ENCODE data around the gene C3. TPM values are rescaled to one million over a fixed set of nuclear protein-coding genes. Genes with fewer than 3 reads are reported as not detected.
"Not testable (repeated sequence)": the region's sequence is repeated elsewhere in the genome, so short reads cannot be mapped to it uniquely, and the experiment has no call there.

C3 gene
- total RNA-seq, 1 donor from 2014 or later, result 0.69 TPM

DNA sequence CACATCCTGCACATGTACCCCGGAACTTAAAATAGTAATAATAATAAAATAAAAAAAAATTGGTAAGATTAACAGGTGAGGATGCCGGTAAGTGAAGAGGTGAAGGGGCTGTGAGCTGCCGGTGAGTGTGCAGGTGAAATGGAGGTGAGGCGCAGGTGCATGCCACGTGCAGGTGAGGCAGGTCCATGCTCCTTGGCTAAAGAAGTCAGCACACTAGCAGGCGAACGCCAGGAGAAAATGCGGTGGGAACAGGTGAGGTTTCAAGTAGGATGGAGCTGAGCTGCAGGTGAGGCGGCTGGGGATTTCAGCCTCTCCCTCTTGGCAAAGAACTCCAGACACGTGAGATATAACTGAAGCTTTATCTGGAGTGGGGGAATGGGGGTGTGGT, 43.0 kb downstream of the C3 start:
- H3K4me3 Mint-ChIP-seq (ENCODE audit: unreplicated experiment), result no peak overlapping the region

DNA sequence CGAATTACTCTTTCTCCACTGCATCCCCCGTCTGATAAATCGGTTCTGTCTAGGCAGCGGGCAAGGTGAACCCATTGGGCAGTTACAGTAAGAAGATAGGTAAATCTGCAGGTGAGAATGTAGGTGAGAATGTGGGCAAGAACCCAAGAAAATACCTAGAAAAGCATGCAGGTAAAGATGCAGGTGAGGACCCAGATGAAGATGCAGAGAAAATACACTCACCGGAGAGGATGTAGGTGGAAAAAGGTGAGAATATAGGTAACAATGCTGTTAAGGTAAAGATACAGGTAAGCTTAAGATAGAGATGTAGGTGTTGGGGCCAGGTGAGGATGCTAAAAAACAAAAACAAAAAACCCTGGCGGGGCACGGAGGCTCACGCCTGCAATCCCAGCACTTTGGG, 44.2 kb downstream of the C3 start:
- Mint-ChIP-seq H3K4me3 (ENCODE audit: unreplicated experiment) (no peak overlapping the region), H3K4me1 (ENCODE audit: low read depth, unreplicated experiment) (no peaks in the 10 kb centered on the region), H3K36me3 (ENCODE audit: unreplicated experiment) (no peaks in the 10 kb centered on the region), H3K27ac (ENCODE audit: unreplicated experiment) (no peak overlapping the region), H3K9me3 (ENCODE audit: unreplicated experiment) (peaks cover 9% of the 10 kb centered on the region), H3K27me3 (ENCODE audit: unreplicated experiment) (peaks cover 4% of the 10 kb centered on the region)
- DNase-seq, result no peak
- TF ChIP-seq, protein P1, sequence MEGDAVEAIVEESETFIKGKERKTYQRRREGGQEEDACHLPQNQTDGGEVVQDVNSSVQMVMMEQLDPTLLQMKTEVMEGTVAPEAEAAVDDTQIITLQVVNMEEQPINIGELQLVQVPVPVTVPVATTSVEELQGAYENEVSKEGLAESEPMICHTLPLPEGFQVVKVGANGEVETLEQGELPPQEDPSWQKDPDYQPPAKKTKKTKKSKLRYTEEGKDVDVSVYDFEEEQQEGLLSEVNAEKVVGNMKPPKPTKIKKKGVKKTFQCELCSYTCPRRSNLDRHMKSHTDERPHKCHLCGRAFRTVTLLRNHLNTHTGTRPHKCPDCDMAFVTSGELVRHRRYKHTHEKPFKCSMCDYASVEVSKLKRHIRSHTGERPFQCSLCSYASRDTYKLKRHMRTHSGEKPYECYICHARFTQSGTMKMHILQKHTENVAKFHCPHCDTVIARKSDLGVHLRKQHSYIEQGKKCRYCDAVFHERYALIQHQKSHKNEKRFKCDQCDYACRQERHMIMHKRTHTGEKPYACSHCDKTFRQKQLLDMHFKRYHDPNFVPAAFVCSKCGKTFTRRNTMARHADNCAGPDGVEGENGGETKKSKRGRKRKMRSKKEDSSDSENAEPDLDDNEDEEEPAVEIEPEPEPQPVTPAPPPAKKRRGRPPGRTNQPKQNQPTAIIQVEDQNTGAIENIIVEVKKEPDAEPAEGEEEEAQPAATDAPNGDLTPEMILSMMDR (IDR thresholded peaks at IDR 0.05; ENCODE audit: partially characterized antibody, unreplicated experiment), result no peak

More for the DNA sequence above, 43.0 kb downstream of the C3 start:
- no peak for DNase-seq
- H3K9me3 Mint-ChIP-seq (ENCODE audit: unreplicated experiment), result peaks cover 9% of the 10 kb centered on the region
- peaks cover 4% of the 10 kb centered on the region for H3K27me3 Mint-ChIP-seq (ENCODE audit: unreplicated experiment)
- no peaks in the 10 kb centered on the region for H3K4me1 Mint-ChIP-seq (ENCODE audit: low read depth, unreplicated experiment)
- no peaks in the 10 kb centered on the region for H3K36me3 Mint-ChIP-seq (ENCODE audit: unreplicated experiment)
- H3K27ac Mint-ChIP-seq (ENCODE audit: unreplicated experiment), result no peak overlapping the region
- TF ChIP-seq, protein P1 (IDR thresholded peaks at IDR 0.05; ENCODE audit: partially characterized antibody, unreplicated experiment), result no peak

DNA sequence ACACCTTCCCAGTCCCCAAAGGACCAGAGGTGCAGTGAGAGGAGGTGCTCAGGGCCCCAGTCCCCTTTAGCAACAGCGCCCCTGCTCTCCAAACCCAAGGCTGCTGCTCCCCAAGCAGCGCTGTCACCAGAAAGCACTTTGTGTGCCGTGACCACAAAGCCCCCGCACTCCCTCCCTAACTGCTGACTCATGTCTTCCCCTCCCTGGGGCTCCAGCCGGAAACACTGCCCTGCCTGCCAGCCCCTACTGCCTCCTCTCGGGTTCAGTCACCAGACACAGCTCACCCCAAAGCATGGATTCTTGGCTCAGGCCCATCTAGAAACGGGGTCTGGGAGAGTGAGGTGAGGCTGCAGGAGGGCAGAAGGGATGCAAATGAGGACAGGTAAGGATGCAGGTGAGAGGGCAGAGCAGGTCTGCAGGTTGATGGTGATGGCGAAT, 45.6 kb downstream of the C3 start:
- TF ChIP-seq, protein P1 (IDR thresholded peaks at IDR 0.05; ENCODE audit: partially characterized antibody, unreplicated experiment), result no peak
- Mint-ChIP-seq H3K4me1 (ENCODE audit: low read depth, unreplicated experiment) (no peaks in the 10 kb centered on the region), H3K27ac (ENCODE audit: unreplicated experiment) (no peak overlapping the region), H3K36me3 (ENCODE audit: unreplicated experiment) (no peaks in the 10 kb centered on the region), H3K9me3 (ENCODE audit: unreplicated experiment) (peaks cover 9% of the 10 kb centered on the region), H3K4me3 (ENCODE audit: unreplicated experiment) (no peak overlapping the region), H3K27me3 (ENCODE audit: unreplicated experiment) (peaks cover 1% of the 10 kb centered on the region)
- DNase-seq, result no peak

DNA sequence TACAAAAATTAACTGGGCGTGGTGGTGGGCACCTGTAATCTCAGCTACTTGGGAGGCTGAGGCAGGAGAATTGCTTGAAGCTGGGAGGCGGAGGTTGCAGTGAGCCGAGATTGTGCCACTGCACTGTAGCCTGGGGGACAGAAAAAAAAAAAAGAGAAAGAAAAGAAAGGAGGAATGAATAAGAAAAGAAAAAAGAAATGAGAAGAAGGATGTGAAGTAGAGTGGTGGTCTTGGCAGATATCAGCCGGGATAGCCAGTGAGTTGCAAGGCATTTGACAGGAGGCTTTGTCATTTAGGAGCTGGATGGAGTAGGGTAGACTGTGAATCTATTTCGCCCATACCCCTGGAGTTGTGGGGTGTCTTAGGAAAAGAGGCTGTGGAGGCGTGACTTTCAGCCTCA, 46.0 kb downstream of the C3 start:
- H3K4me1 Mint-ChIP-seq (ENCODE audit: low read depth, unreplicated experiment); H3K9me3 Mint-ChIP-seq (ENCODE audit: unreplicated experiment); DNase-seq; H3K27me3 Mint-ChIP-seq (ENCODE audit: unreplicated experiment); H3K27ac Mint-ChIP-seq (ENCODE audit: unreplicated experiment); H3K36me3 Mint-ChIP-seq (ENCODE audit: unreplicated experiment); H3K4me3 Mint-ChIP-seq (ENCODE audit: unreplicated experiment): not testable (repeated sequence)

DNA sequence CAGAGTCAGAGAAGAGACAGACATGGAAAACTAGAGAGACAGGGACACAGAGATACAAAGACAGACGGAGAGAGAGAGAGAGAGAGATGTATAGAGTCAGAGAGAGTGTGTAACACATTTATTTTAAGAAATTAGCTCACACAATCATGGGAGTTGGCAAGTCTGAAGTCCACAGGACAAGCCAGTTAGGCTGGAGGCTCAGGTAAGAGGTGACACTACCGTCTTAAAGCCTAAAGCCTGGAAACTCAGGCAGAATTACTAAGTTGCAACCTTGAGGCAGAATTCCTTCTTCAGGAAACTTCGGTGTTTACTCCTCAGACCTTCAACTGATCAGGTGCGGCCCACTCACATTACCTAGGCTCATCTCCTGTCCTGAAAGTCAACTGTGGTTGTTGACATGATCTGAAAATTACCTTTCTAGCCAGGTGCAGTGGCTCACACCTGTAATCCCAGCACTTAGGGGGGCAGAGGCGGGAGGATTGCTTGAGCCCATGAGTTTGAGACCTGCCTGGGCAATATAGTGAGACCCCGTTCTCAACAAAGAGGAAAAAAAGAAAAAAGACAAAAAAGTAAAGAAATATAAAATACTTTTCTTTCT, 47.7 kb downstream of the C3 start:
- H3K9me3 Mint-ChIP-seq (ENCODE audit: unreplicated experiment), result peaks cover 4% of the 10 kb centered on the region
- H3K27me3 Mint-ChIP-seq (ENCODE audit: unreplicated experiment), result peaks cover 1% of the 10 kb centered on the region
- no peak overlapping the region for H3K27ac Mint-ChIP-seq (ENCODE audit: unreplicated experiment)
- no peak for DNase-seq
- H3K4me1 Mint-ChIP-seq (ENCODE audit: low read depth, unreplicated experiment), result no peaks in the 10 kb centered on the region
- TF ChIP-seq, protein P1 (IDR thresholded peaks at IDR 0.05; ENCODE audit: partially characterized antibody, unreplicated experiment), result no peak
- H3K4me3 Mint-ChIP-seq (ENCODE audit: unreplicated experiment), result no peak overlapping the region
- no peaks in the 10 kb centered on the region for H3K36me3 Mint-ChIP-seq (ENCODE audit: unreplicated experiment)

Data from glutamatergic neuron (in vitro differentiated cells).